Measurements from ENCODE around the gene ABCG1.

GRCh38 chr21:42336054-42336453, 117.1 kb downstream of the ABCG1 start:
- TF ChIP-seq SMC3 (conservative IDR thresholded peaks at IDR 0.05; ENCODE audit: poor library complexity), result no peak
- TF ChIP-seq CTCF (IDR thresholded peaks at IDR 0.05; ENCODE audit: poor library complexity, severe bottlenecking), result no peak
- no peak for TF ChIP-seq EP300 (conservative IDR thresholded peaks at IDR 0.05; ENCODE audit: poor library complexity, severe bottlenecking)
- no peak for TF ChIP-seq MXI1 (conservative IDR thresholded peaks at IDR 0.05; ENCODE audit: poor library complexity, severe bottlenecking)
- no peak for TF ChIP-seq RAD21 (conservative IDR thresholded peaks at IDR 0.05)
- no peak for TF ChIP-seq POLR2AphosphoS5 (IDR thresholded peaks at IDR 0.05)
- TF ChIP-seq EZH2 (IDR thresholded peaks at IDR 0.05; ENCODE audit: borderline replicate concordance, insufficient read depth, low read length, poor library complexity, severe bottlenecking), result no peak
